ENCODE measurements around the gene LASP1.

Gene LASP1

DNA sequence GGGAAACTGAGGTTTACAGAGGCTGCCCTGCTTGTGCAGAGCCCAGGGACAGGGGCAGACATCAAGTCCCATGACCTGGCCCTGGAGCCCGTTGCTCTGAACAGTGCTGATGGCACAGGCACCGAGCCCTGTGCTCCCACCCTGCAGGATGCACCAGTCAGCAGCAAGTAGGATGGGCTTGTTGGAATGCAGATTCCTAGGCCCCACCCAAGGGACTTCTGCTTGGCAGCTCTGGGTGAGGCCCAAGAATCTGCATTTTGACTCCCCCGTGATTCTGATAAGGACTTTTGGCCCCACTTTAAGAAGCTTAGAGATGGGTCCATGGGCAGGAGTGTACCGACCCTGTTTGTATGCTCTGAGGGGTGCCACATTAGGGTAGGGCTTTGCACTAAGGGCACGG lies 23.3 kb downstream of the LASP1 start:
- peak overlapping the region; percentile 36 for H3K27ac ChIP-seq
- TF ChIP-seq, protein P1, sequence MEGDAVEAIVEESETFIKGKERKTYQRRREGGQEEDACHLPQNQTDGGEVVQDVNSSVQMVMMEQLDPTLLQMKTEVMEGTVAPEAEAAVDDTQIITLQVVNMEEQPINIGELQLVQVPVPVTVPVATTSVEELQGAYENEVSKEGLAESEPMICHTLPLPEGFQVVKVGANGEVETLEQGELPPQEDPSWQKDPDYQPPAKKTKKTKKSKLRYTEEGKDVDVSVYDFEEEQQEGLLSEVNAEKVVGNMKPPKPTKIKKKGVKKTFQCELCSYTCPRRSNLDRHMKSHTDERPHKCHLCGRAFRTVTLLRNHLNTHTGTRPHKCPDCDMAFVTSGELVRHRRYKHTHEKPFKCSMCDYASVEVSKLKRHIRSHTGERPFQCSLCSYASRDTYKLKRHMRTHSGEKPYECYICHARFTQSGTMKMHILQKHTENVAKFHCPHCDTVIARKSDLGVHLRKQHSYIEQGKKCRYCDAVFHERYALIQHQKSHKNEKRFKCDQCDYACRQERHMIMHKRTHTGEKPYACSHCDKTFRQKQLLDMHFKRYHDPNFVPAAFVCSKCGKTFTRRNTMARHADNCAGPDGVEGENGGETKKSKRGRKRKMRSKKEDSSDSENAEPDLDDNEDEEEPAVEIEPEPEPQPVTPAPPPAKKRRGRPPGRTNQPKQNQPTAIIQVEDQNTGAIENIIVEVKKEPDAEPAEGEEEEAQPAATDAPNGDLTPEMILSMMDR (conservative IDR thresholded peaks at IDR 0.05; ENCODE audit: low read depth) = no peak
- ChIA-PET POLR2A (ENCODE audit: low non-redundant PET) (interaction anchor here (1.2 kb wide), 1 partner anchor 13 kb away, joined by 3 read pairs; no protein-coding TSS in a partner anchor), CTCF (interaction anchor here (0.6 kb wide), 1 partner anchor 164 kb away, joined by 3 read pairs; no protein-coding TSS in a partner anchor)
- DNase-seq (ENCODE audit: low spot score) = no peak

DNA sequence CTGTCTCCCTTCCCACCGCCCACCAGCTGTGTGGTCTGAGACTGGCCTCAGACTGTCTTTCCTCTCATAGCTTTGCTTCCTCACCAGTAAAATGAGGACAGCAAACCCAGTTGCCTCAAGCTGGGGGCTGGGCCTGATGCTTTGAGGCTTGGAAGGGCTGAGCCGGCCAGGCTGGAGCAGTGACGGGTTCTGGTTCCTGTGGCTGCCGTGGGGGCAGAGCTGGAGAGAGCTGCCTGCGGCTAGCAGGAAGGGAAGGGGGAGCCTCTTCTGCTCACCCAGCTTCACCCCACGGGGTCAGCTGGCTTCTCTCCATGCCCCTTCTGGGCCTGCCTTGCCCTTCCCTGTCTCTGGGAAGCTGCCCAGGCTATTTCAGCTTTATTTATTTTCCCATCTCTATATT lies 23.7 kb downstream of the LASP1 start:
- H3K27ac ChIP-seq = peak overlapping the region; percentile 36
- DNase-seq (ENCODE audit: low spot score) = no peak
- TF ChIP-seq, protein P1 (conservative IDR thresholded peaks at IDR 0.05; ENCODE audit: low read depth) = no peak
- ChIA-PET POLR2A (ENCODE audit: low non-redundant PET) (interaction anchor here (1.2 kb wide), 1 partner anchor 13 kb away, joined by 3 read pairs; no protein-coding TSS in a partner anchor), CTCF (interaction anchor here (0.6 kb wide), 1 partner anchor 164 kb away, joined by 3 read pairs; no protein-coding TSS in a partner anchor)

DNA sequence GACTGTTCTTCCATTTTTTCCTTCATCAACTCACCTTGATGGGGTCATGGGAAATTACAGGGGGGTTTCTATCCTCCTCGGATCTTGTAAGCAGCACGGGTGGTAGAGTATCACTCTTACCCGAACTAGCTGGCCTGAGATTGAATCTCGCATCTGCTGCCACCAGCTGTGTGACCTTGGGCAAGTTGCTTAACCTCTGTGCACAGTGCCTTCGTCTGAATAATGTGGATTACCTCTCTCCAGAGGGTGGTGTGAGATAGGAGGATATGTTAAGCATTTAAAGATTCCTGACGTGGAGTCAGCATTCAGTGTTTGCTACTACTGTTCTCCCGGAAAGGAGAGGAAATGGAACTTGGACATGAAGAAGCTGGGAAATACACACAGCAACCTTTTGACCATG lies 24.4 kb downstream of the LASP1 start:
- POLR2A ChIA-PET (ENCODE audit: low non-redundant PET) = interaction anchor here (1.2 kb wide), 1 partner anchor 14 kb away, joined by 3 read pairs; no protein-coding TSS in a partner anchor
- CTCF ChIA-PET = no interaction called here
- TF ChIP-seq, protein P1 (conservative IDR thresholded peaks at IDR 0.05; ENCODE audit: low read depth) = no peak
- no peak for DNase-seq (ENCODE audit: low spot score)
- peak overlapping the region; percentile 36 for H3K27ac ChIP-seq

DNA sequence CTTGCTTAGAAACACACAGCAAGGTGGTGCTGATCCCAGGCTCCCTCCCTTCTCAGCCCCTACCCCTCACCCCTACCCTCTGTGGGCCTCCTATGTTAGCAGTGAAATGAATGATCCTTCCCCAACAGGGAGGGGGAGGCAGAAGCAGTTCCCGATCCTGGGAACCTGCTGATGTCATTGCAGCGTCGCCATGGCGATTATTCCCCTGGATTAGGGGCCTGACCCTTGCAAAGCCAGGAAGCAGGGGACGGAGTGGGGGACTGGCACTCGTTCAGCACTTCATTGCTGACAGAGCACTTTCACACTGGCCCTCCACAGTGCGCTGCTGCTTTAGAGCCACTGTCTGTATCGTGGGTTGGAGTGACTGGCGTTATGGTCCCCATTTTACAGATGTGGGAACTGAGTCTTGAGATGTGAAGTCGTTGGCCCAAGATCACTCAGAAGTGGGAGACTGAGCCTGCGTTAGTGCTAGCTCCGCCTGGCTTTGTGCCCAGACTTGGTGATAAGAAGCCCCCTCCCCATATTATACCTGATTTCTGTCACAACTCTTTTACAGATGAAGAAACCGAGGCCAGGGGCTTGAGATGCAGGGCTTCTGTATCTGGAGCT lies 26.6 kb downstream of the LASP1 start:
- H3K27ac ChIP-seq = peak overlapping the region; percentile 61
- ChIA-PET POLR2A (ENCODE audit: low non-redundant PET) (no interaction called here), CTCF (no interaction called here)
- TF ChIP-seq, protein P1 (conservative IDR thresholded peaks at IDR 0.05; ENCODE audit: low read depth) = no peak
- no peak for DNase-seq (ENCODE audit: low spot score)

DNA sequence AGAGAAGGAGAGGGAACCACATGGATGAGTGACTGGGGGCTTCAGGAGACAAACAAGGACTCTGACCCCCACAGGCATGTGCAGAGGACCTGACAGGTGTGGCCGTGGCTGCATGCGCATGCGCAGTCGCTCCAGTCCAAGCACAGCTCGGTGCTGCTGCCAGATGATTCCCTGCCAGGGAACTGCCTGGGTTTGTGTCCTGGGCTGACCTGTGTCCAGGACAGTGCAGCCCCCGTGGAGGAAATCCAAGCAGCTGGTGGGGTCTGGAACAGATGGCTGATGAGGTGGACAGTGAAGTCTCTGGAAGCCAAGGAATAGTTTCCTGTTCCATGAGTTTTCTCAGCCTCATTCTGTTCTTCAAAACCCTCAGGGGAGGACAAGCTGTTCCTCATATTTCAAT lies 27.3 kb downstream of the LASP1 start:
- DNase-seq (ENCODE audit: low spot score) = no peak
- TF ChIP-seq, protein P1 (conservative IDR thresholded peaks at IDR 0.05; ENCODE audit: low read depth) = no peak
- ChIA-PET POLR2A (ENCODE audit: low non-redundant PET) (no interaction called here), CTCF (no interaction called here)
- peak overlapping the region; percentile 61 for H3K27ac ChIP-seq

DNA sequence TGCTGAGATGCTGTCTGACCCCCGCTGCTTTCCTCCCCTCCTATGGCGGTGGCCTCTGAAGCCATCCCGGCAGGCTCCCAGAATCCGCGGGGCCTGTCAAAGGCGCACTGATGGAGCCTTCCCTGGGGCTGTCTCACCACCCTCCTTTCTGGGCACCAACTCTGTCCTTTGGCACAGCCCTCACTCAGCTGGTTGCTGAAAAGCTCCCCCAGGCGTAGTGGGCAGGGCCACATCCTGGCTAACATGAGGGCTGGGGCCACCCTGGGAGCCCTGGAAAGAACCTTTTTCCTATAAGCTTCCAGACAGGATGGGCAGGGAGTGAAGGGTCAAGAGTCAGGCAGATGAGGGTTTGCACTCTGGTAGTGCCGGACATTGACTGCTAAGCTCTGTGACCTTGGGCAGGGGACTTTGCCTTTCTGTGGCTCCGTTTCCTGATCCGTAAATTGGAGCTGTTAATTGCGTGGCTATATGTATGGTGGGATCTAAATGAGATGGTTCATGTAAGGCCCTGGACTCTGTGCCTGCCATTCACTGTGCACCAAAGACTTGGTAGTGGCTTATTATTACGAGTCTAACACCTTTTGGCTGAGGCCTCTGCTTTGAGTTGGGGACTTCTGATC lies 27.9 kb downstream of the LASP1 start:
- POLR2A ChIA-PET (ENCODE audit: low non-redundant PET) = no interaction called here
- TF ChIP-seq, protein P1 (conservative IDR thresholded peaks at IDR 0.05; ENCODE audit: low read depth) = no peak
- DNase-seq (ENCODE audit: low spot score) = no peak
- peak overlapping the region; percentile 61 for H3K27ac ChIP-seq
- CTCF ChIA-PET = no interaction called here

Measured in RWPE1 (cell line).